RWPE1 (cell line): ENCODE measurements around the gene PRICKLE3.

ENCODE experiments used
- CTCF ChIA-PET: fragments of 350-600 bp; sonication (Branson Sonifier 250); formaldehyde crosslinking; extraction: SDS; loops from one replicate; lab custom pipeline; 2021; lab: Yijun Ruan, JAX
- POLR2A ChIA-PET: fragments of 400-600 bp; formaldehyde crosslinking; extraction: SDS; loops from one replicate; lab custom pipeline; 2020; ENCODE audit warnings: antibody characterized with exemption; ENCODE audit not compliant: low non-redundant PET; lab: Yijun Ruan, JAX
- DNase-seq: peaks from one replicate; pipeline ENCODE4 v3.0.0; 2012; ENCODE audit warnings: low spot score
- H3K27ac ChIP-seq: fragments of 450-650 bp; 2 replicates; pipeline ENCODE4 v1.5.1; 2017
- TF ChIP-seq, protein P1 (sequence below): fragments of 450-650 bp; conservative IDR thresholded peaks from 2 replicates; pipeline ENCODE4 v1.5.1; 2017; ENCODE audit warnings: low read depth, mild to moderate bottlenecking

PRICKLE3 gene

GRCh38 chrX:49163555-49164419, 22.4 kb downstream of the PRICKLE3 start:
- DNase-seq, result peak; percentile 66
- CTCF ChIA-PET, result interaction anchor here (0.5 to 1.2 kb wide), 4 partner anchors 18 to 477 kb away, joined by 3 to 5 read pairs (median 4); no protein-coding TSS in a partner anchor
- TF ChIP-seq, protein P1, sequence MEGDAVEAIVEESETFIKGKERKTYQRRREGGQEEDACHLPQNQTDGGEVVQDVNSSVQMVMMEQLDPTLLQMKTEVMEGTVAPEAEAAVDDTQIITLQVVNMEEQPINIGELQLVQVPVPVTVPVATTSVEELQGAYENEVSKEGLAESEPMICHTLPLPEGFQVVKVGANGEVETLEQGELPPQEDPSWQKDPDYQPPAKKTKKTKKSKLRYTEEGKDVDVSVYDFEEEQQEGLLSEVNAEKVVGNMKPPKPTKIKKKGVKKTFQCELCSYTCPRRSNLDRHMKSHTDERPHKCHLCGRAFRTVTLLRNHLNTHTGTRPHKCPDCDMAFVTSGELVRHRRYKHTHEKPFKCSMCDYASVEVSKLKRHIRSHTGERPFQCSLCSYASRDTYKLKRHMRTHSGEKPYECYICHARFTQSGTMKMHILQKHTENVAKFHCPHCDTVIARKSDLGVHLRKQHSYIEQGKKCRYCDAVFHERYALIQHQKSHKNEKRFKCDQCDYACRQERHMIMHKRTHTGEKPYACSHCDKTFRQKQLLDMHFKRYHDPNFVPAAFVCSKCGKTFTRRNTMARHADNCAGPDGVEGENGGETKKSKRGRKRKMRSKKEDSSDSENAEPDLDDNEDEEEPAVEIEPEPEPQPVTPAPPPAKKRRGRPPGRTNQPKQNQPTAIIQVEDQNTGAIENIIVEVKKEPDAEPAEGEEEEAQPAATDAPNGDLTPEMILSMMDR, result peak; percentile 78
- H3K27ac ChIP-seq, result peak overlapping the region; percentile 100
- POLR2A ChIA-PET, result interaction anchor here (0.6 kb wide), 1 partner anchor 199 kb away, joined by 15 read pairs; no protein-coding TSS in a partner anchor

GRCh38 chrX:49162620-49163019, 23.6 kb downstream of the PRICKLE3 start, which contains the start of gene MAGIX:
Gene MAGIX, plus strand, starts transcription at chrX:49162758. Its CDS starts 132 bp downstream, at chrX:49162890.
- ChIA-PET POLR2A (no interaction called here), CTCF (no interaction called here)
- DNase-seq, result no peak
- TF ChIP-seq, protein P1, result no peak
- peak within 1 kb of the TSS; percentile 100 for H3K27ac ChIP-seq

- TF ChIP-seq, protein P1, result no peak
- no peak overlapping the region for H3K27ac ChIP-seq
- no peak for DNase-seq
- POLR2A ChIA-PET, result no interaction called here
- CTCF ChIA-PET, result no interaction called here
These were observed 24.5 kb downstream of the PRICKLE3 start for GRCh38 chrX:49161632-49162031.

DNA sequence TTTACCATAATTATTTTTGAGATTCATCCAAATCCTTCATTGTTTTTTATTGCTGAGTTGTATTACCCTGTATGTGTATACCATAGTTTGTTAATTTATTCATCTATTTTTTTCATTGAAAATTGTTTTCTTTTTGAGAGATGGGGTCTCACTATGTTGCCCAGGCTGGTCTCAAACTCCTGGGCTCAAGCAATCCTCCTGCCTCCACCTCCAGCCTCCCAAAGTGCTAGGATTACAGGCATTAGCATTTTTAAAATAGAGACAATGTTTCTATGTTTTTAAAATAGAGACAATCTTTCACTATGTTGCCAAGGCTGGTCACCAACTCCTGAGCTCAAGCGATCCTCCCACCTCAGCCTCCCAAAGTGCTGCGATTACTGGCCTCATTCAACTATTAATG, 25.3 kb downstream of the PRICKLE3 start:
- CTCF ChIA-PET, result no interaction called here
- no peak for DNase-seq
- no peak overlapping the region for H3K27ac ChIP-seq
- TF ChIP-seq, protein P1, result no peak
- POLR2A ChIA-PET, result no interaction called here

- POLR2A ChIA-PET, result no interaction called here
- no peak for DNase-seq
- CTCF ChIA-PET, result no interaction called here
- TF ChIP-seq, protein P1, result no peak
- H3K27ac ChIP-seq, result no peak overlapping the region
These were observed 29.0 kb downstream of the PRICKLE3 start for GRCh38 chrX:49157194-49157593.

DNA sequence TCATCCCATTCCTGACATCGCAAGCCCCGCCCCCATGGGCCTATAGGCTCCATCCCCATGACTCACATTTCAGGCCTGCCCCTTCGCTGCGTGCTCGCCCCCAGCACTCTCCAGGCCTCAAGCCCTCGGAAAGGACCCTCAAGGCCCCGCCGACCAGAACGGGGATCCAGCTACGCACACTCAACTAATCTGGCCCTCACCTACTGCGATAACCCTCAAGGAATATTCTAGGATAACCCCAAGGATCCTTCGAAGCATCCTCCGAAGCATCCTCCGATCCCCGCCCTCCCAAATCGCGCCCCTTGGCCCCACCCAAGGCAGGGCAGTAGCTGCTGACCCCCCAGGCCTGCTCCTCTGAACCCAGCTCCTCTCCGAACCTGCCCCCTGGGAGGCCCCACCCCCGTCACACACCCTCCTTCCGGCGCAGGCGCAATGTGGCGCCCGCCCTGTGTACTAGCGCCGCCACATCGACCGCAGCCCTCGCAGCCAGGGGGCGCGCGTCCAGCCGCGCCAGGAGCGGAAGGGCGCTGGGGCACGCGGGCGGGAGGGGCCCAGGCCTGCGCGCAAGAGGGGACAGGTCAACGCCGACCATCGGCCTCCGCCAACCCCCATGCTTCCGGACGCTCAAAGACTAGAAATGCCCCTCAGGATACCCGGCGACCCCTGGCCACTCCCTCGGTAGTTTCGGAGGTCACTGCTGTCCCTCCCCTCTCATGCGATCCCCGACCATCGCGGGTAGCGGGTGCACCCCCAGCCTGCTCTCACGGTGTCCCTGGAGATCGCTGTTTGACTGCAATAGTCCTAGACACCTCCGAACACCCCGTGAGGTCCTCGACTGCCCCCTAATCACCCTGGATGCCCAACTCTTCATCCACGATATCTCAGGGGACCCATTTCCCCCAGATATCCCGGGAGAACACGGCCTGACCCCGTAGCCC, 30.0 kb downstream of the PRICKLE3 start:
- peak; percentile 79 for DNase-seq
- CTCF ChIA-PET, result interaction anchor here (1.1 kb wide), 1 partner anchor 33 kb away, joined by 3 read pairs; no protein-coding TSS in a partner anchor
- TF ChIP-seq, protein P1, result peak; percentile 72
- peak overlapping the region; percentile 94 for H3K27ac ChIP-seq
- POLR2A ChIA-PET, result no interaction called here
